Mucosa of rectum (tissue), 2 donors: ENCODE measurements around the gene TRRAP.
A peak's percentile ranks its signal among the peaks of the same experiment; 100 is the strongest.

ENCODE experiments used
- H3K27ac ChIP-seq, 2 donors: one replicate each; pipeline ENCODE4 v1.7.0; 2013; ENCODE audit warnings: inconsistent platforms in 2 of 2, low read depth in 2 of 2, low read length in 2 of 2
- H3K27me3 ChIP-seq, 2 donors: one replicate each; pipeline ENCODE4 v1.7.0; 2013; ENCODE audit warnings: low read length in 2 of 2; ENCODE audit not compliant: control insufficient read depth in 2 of 2, insufficient read depth in 2 of 2
- H3K36me3 ChIP-seq, 2 donors: one replicate each; pipeline ENCODE4 v1.7.0; 2013; ENCODE audit warnings: low read length in 2 of 2; ENCODE audit not compliant: control insufficient read depth in 2 of 2, insufficient read depth in 2 of 2
- H3K4me1 ChIP-seq, 2 donors: one replicate each; pipeline ENCODE4 v1.7.0; 2013; ENCODE audit warnings: low read length in 2 of 2, mild to moderate bottlenecking in 1 of 2; ENCODE audit not compliant: control insufficient read depth in 2 of 2, insufficient read depth in 2 of 2
- H3K4me3 ChIP-seq, 2 donors: one replicate each; pipeline ENCODE4 v1.7.0; 2013; ENCODE audit warnings: low read length in 2 of 2
- H3K9ac ChIP-seq, 2 donors: one replicate each; pipeline ENCODE4 v1.7.0; 2013; ENCODE audit warnings: low read length in 2 of 2, low read depth in 1 of 2, mild to moderate bottlenecking in 1 of 2
- H3K9me3 ChIP-seq, 2 donors: one replicate each; pipeline ENCODE4 v1.7.0; 2013; ENCODE audit warnings: low read length in 2 of 2; ENCODE audit not compliant: control insufficient read depth in 2 of 2
- donor health status: healthy.
- donor health status: Normal muscosa, but diverticular disease.

The TRRAP gene

GRCh38 chr7:98957766-98958165, 79.4 kb downstream of the TRRAP start:
- no peak overlapping the region for H3K4me3 ChIP-seq
- H3K9me3 ChIP-seq = no peaks in the 10 kb centered on the region
- no peaks in the 10 kb centered on the region for H3K27me3 ChIP-seq
- H3K36me3 ChIP-seq = peaks cover 75 to 81% of the 10 kb centered on the region in 2 donors
- H3K9ac ChIP-seq = no peak overlapping the region
- no peaks in the 10 kb centered on the region for H3K4me1 ChIP-seq
- H3K27ac ChIP-seq = no peak overlapping the region

GRCh38 chr7:98958968-98959367, 80.6 kb downstream of the TRRAP start:
- Histone ChIP-seq H3K4me3 (no peak overlapping the region), H3K36me3 (peaks cover 71 to 77% of the 10 kb centered on the region in 2 donors), H3K27me3 (no peaks in the 10 kb centered on the region), H3K27ac (no peak overlapping the region), H3K4me1 (no peaks in the 10 kb centered on the region), H3K9ac (no peak overlapping the region), H3K9me3 (no peaks in the 10 kb centered on the region)

DNA sequence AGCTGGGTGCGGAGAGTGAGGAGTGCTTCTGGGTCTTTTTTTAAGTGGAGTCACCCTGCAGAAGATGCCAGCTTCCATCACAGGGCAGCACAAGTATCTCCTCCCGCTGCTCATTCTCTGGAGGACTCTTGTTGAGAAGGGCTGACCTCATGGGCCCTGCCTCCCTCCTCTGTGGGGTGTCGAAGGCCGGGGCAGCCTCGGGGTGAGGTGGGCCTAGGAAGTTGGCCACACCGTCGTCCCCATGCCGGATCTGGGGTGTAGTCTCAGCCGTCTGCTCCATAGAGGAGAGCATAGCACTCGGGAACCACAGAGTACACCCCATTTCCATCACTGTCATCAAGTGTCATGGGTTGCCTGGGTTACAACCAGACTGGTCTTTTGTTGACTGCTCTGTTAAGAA, 85.0 kb downstream of the TRRAP start:
- Histone ChIP-seq H3K4me1 (peaks cover 0 to under 1% of the 10 kb centered on the region in 2 donors), H3K9me3 (no peaks in the 10 kb centered on the region), H3K4me3 (no peak overlapping the region), H3K36me3 (peaks cover 57 to 70% of the 10 kb centered on the region in 2 donors), H3K27me3 (no peaks in the 10 kb centered on the region), H3K27ac (no peak overlapping the region), H3K9ac (no peak overlapping the region)

- H3K27ac ChIP-seq = no peak overlapping the region
- H3K36me3 ChIP-seq = peaks cover 60 to 73% of the 10 kb centered on the region in 2 donors
Measured at GRCh38 chr7:98964596-98964995, 86.3 kb downstream of the TRRAP start.

DNA sequence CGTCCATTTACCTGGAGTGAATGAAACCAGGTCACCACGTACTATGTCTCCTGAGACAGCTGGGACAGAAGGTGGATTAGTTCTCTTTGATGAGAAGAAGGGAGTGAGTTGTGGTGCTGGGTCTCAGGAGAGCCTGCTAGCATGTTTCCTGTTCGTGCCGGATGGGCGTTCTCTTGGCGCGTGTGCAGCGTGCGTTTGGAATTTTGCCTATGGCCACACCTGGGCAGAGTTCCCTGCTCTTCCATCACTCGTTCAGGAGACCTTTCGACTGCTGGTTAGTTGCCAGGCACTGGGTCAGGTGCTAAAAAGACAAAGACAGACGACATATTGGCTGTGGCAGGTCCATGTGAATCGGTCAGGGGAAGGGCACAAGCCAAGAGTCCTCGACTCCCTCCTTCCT, 90.3 kb downstream of the TRRAP start:
- Histone ChIP-seq H3K27ac (peak overlapping the region; percentile 51 to 67), H3K9me3 (no peaks in the 10 kb centered on the region), H3K4me3 (no peak overlapping the region), H3K4me1 (peaks cover 0 to 10% of the 10 kb centered on the region in 2 donors), H3K27me3 (no peaks in the 10 kb centered on the region), H3K9ac (no peak overlapping the region), H3K36me3 (peaks cover 70 to 82% of the 10 kb centered on the region in 2 donors)

More at GRCh38 chr7:98964596-98964995, 86.3 kb downstream of the TRRAP start:
- peaks cover 0 to 10% of the 10 kb centered on the region in 2 donors for H3K4me1 ChIP-seq
- H3K9me3 ChIP-seq = no peaks in the 10 kb centered on the region
- no peaks in the 10 kb centered on the region for H3K27me3 ChIP-seq
- H3K9ac ChIP-seq = no peak overlapping the region
- no peak overlapping the region for H3K4me3 ChIP-seq

GRCh38 chr7:98969386-98969785, 91.1 kb downstream of the TRRAP start:
- H3K9me3 ChIP-seq = no peaks in the 10 kb centered on the region
- H3K27ac ChIP-seq = no peak overlapping the region
- peaks cover 0 to 10% of the 10 kb centered on the region in 2 donors for H3K4me1 ChIP-seq
- no peaks in the 10 kb centered on the region for H3K27me3 ChIP-seq
- peaks cover 73 to 87% of the 10 kb centered on the region in 2 donors for H3K36me3 ChIP-seq
- no peak overlapping the region for H3K9ac ChIP-seq
- H3K4me3 ChIP-seq = no peak overlapping the region

- Histone ChIP-seq H3K27ac (no peak overlapping the region), H3K9ac (no peak overlapping the region), H3K4me1 (peaks cover 0 to 10% of the 10 kb centered on the region in 2 donors), H3K4me3 (no peak overlapping the region), H3K36me3 (peaks cover 72 to 87% of the 10 kb centered on the region in 2 donors), H3K9me3 (no peaks in the 10 kb centered on the region), H3K27me3 (no peaks in the 10 kb centered on the region)
Measured at GRCh38 chr7:98970016-98970615, 91.8 kb downstream of the TRRAP start.

DNA sequence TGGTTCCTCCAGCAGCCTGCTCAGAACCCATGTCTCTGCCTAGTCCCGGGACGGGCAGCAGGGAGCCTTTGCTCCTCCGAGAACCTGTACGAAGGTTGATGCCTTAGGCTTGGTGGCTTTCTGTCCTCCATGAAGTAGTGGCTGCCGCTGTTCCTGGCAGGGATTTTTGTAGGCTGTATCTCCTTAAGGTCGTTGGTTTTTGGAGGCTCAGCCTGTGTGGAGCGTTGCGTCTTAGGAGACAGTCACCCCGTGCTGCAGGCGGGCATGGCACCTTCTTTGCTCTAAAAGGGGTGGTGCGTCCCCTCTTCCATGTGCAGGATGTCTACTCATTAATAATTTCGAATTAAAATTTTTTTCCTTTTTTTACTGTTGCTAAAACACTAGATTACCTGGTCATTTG, 92.5 kb downstream of the TRRAP start:
- Histone ChIP-seq H3K9me3 (no peaks in the 10 kb centered on the region), H3K9ac (no peak overlapping the region), H3K4me3 (no peak overlapping the region), H3K27me3 (no peaks in the 10 kb centered on the region), H3K4me1 (peaks cover 0 to 10% of the 10 kb centered on the region in 2 donors), H3K36me3 (peaks cover 73 to 87% of the 10 kb centered on the region in 2 donors), H3K27ac (no peak overlapping the region)

DNA sequence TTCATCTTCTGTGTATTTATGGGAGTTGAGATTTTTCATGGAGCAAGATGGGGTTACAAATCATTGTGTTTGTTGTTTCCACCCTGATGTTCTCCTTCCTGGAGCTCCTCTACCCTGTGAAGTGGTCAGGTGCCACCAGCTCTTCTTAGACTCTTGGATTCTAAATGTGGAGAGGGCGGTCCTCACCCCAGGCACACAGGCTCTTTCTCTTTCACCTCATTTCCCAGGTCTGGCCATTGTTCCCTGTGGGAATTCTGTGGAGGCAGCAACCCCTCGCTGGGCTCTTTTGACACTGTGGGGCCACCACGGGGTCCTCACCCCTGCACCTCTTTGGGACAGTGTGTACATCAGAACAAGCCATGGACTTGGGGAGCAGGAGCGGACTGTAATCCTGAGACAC, 95.9 kb downstream of the TRRAP start:
- Histone ChIP-seq H3K36me3 (peaks cover 85 to 95% of the 10 kb centered on the region in 2 donors), H3K4me3 (no peak overlapping the region), H3K9ac (no peak overlapping the region), H3K27ac (no peak overlapping the region), H3K27me3 (no peaks in the 10 kb centered on the region), H3K9me3 (no peaks in the 10 kb centered on the region), H3K4me1 (peaks cover 0 to under 1% of the 10 kb centered on the region in 2 donors)

- Histone ChIP-seq H3K27ac (no peak overlapping the region), H3K4me1 (no peaks in the 10 kb centered on the region), H3K36me3 (peaks cover 87 to 95% of the 10 kb centered on the region in 2 donors), H3K9me3 (no peaks in the 10 kb centered on the region), H3K9ac (no peak overlapping the region), H3K4me3 (no peak overlapping the region), H3K27me3 (no peaks in the 10 kb centered on the region)
Measured at GRCh38 chr7:98974906-98975816, 96.8 kb downstream of the TRRAP start.
